ENCODE results near the gene HDAC11.

The HDAC11 gene

DNA sequence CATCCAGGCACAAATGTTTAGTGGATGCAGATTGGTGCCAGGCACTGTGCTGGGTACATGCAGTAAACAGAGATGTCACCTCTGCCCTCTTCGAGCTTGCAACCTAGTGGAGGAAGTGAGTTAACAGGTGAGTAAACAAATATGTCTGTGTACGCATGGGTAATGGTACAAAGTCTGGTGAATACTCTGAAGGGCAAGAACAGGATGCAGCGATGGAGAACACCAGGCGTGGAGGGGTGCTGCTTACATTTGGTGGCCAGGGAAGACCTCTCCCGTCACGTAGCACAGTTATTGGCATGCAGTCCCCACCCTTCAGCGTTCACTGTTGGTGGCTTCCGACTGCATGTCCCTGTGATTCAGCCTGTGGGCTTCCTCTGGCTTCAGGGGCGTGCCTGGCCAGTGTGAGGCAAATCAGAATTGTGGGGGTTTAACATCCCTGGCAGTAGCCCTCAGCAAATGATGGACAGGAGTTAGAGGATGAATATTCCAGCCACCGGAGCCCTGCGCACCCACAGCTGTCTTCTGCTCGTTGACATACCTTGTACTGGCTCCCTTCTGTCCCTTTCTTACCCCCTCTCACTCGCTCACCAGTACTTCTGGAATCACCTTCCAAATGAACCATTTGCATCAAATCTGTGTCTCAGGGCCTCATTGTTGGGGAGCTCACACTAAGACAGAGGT is 9.1 kb upstream of the HDAC11 start:
- DNase-seq = no peak

GRCh38 chr3:13472286-13472685 is 7.8 kb upstream of the HDAC11 start:
- DNase-seq = no peak

GRCh38 chr3:13473020-13473419 is 7.1 kb upstream of the HDAC11 start:
- DNase-seq = no peak

GRCh38 chr3:13474021-13474420 is 6.1 kb upstream of the HDAC11 start:
- DNase-seq = no peak

DNA sequence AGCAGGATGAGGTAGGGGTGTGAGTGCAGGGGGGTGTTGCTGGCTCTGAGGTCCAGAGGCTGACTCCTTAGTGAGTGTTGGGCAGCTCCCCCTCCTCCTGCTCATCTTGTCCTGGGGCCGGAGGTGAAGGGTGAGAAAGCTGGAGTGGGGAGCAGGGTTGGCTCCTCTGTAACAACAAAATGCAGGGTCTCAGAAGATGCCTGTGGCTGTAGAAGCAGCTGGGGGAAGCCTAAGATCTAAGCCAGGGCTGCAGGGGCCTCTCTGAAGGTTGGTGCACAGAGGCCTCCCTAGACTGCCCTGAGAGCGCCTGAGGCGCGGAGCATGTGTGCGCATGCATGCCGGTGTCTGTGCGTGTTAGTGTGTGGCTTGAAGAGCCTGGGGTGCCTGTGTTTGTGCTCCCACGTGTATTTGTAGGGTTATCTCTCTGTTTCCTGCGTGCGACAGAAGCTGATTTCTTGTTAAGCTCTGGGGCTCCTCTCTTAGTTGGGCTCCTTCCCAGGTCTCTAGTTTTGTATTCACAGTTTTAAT is 5.3 kb upstream of the HDAC11 start:
- no peak for DNase-seq

DNA sequence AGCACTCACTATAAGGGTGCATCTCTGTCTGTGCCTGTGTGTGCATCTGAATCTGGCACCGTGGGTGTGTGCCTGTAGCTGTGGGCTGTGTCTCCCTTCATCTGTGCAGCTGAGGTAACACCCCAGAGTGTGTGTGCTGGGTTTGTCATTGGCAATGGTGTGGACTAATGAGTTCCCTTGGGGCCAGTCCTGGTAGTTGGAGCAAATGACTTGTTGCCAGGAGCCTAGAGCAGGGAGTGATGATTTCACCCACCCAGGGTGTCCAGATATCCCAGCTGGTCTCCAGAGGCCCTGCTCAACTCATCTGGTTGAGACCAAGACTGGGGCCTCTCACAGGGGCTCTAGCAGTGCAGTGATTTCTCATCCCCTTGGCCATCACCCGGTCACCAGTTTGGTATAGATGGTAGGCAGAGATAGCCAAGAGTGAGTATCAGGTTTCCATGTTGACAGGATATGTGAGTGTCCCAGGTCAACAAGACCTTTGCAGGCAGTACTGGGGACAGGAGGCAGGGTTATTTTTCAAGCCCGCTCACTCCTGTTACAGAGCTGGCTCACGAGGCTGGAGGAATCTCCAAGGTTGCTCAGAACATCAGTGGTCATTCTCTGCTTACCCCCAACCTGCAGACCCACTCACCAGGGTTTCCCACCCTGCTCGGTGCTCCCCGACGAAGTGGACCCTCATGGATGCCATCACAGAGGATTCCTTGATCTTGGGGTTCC is 4.1 kb upstream of the HDAC11 start:
- no peak for DNase-seq

DNA sequence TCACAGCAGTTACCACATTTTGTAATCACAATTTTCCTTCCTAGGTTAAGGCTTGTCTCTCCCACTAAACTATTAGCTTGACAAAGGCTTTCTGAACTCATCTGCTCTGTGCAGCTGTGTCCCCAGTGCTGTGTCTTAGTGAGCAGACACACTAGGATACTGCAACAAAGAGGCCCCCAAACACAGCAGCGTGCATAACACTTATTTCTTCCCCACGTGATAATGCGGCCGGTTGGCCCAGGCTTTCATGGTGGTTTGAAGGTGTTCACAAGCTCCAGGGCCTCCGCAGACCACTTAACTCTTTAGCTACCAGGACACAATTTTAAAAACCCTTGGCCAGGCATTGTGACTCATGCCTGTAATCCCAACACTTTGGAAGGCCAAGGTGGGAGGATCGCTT is 2.2 kb upstream of the HDAC11 start:
- DNase-seq = no peak

DNA sequence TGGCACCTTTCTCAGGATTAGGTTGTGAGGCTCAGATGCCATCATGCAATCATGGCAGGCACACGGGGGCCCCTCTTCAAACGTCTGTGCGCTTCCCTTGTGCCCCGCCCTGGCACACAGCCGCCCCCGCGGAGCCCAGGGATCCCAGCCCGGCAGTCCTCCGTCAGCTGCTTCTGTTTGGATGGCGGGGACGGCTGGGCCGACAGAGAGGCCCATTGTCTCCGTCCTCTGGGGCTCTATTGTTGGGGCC is 849 bp upstream of the HDAC11 start:
- peak; percentile 64 to 81 (median 69) for DNase-seq

DNA sequence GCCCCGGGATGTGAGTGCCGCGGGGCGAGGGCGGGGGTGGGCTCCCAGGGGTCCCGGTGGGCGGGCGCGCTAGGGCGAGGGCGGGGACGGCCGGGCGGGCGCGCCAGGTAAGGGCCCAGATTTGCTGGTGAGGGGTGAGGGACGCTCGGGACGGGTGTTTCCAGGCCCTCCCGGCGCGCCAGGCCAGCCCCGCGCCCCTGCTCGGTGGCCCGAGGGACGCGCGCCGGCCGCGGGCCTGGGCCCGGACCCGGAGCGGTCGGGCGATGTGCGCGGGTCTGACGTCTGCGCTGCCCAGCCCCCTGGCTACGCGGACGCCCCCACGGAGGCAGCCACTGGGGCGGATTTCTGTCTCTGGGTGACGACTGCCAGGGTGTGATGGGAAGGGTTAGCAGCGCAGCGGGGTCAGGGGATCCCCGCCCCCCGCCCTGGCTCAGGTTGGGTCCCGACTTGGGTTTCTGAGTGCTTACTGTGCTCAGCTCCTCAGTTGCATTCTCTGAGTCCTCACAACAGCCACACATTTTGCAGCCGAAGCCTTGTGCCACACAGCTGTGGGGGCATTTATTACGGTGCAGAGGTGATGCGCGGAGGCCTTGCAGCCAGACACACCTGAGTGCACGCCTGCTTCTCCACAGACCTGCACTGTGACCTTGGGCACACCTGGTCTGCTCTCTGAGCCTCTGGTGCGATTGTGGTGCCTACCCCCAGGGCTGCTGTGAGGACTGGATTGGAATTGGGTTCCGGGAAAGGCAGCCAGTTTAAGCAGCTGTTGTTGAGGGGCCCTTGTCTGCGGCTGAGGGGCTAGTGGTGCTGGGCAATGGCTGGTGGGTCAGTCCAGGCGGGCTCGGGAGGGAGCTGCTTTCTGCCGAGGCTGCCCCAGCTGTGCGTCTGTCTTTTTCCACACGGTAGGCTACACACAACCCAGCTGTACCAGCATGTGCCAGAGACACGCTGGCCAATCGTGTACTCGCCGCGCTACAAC is 523 bp downstream of the HDAC11 start:
- DNase-seq = peak; percentile 36 to 63 (median 46)

- DNase-seq = no peak
These were observed 2.1 kb downstream of the HDAC11 start for GRCh38 chr3:13482106-13482690.

DNA sequence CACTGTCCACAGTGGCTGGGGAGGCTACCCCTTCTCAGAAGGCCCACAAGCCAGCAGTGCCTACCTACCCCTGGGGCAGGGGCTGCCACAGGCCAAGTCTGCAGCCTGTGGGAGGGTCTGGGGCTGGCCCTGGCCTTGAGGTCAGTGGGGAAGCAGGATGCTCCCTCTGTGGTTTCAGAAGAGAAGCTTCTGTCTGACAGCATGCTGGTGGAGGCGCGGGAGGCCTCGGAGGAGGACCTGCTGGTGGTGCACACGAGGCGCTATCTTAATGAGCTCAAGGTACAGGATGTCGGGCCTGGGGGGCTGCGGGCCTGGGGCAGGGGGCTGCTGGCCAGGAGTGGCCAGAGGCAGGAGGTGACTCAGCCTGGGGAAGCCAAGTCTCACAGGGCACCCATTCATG is 3.2 kb downstream of the HDAC11 start:
- no peak for DNase-seq

- no peak for DNase-seq
These were observed 4.0 kb downstream of the HDAC11 start for GRCh38 chr3:13483988-13484695.

DNA sequence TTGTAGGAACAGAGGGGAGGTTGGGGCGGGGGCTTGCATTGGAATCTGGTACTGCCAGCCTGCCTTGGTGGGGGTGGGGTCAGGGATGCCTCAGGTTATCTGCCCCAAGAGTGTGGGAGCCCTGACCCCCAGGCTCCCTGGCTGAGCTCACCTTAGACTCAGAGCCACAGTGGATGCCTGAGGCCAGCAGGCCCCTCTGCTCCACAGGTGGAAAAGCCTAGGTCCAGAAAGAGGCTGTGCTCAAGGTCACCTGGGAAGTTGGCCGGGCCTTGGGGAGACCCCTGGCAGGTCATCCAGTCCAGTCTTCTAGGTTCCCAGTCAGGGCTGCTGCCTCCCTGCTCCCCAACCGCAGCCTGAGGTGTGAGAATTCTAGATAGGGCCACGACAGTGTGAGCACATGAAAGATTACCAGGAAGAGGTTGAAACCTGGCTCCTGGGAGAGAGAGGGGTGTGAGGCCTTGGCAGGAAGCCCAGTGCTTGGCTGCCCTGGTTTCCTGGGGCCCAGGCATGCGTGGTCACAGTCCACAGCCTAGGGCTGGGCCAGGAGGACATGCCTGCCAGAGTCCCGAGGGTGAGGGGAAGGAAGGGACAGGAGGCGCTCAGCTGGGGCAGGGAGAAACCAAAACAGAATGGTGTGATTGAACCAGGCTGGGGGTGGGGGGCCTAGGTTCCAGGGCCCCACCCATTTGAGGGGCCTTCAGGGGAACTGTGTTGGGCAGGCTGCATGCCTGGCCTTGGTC is 4.9 kb downstream of the HDAC11 start:
- DNase-seq = no peak

- peak; percentile 65 to 69 (median 66) for DNase-seq
These were observed 5.8 kb downstream of the HDAC11 start for GRCh38 chr3:13485630-13486562.

- DNase-seq = no peak
These were observed 7.3 kb downstream of the HDAC11 start for GRCh38 chr3:13487403-13487802.

GRCh38 chr3:13491206-13491974 is 11.3 kb downstream of the HDAC11 start:
- no peak for DNase-seq

DNA sequence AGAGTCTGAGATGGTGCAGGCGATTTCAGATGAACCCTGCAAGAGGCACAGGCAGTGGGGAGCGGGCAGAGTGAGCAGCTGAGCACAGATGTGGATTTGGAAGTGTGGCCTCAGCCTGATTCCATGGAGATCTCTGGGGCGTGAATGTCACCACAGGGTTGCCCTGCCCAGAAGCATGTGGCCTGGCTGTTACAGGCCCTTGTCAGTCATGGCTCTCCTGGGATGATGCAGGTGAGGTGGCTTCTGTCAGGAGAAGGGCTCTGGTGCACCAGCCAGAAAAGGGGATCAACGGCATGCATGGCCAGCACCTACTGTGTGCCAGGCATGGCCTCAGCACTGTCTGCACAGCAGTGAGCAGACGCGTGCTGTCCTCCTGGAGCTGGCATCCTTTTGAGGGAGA is 11.9 kb downstream of the HDAC11 start:
- no peak for DNase-seq

- no peak for DNase-seq
These were observed 13.1 kb downstream of the HDAC11 start for GRCh38 chr3:13492976-13493866.

Data from suppressor macrophage treated with lipopolysaccharide for 1 hour (primary cell).